Ascending aorta (tissue), 2 donors: ENCODE results near the gene UNC5C. TPM values are rescaled to one million over a fixed set of nuclear protein-coding genes. Genes with fewer than 3 reads are reported as not detected.

Experiments used
- DNase-seq, 2 donors: peaks; one replicate each; pipeline ENCODE4 v3.0.0-alpha.2; 2019; ENCODE audit warnings: low spot score in 2 of 2
- H3K27ac ChIP-seq, 2 donors: fragments of 200-600 bp; sonication (generic); one replicate each; pipeline ENCODE4 v1.5.1; 2016 to 2017; ENCODE audit warnings: mild to moderate bottlenecking in 1 of 2
- H3K27me3 ChIP-seq: fragments of 200-600 bp; sonication (generic); one replicate; pipeline ENCODE4 v1.5.1; 2017
- H3K36me3 ChIP-seq, 2 donors: fragments of 200-600 bp; sonication (generic); one replicate each; pipeline ENCODE4 v1.5.1; 2016
- H3K4me1 ChIP-seq, 2 donors: fragments of 200-600 bp; sonication (generic); one replicate each; pipeline ENCODE4 v1.5.1; 2016 to 2017; ENCODE audit warnings: mild to moderate bottlenecking in 1 of 2
- H3K4me3 ChIP-seq, 2 donors: fragments of 200-600 bp; sonication (generic); one replicate each; pipeline ENCODE4 v1.5.1; 2016 to 2017; ENCODE audit warnings: mild to moderate bottlenecking in 1 of 2
- H3K9me3 ChIP-seq, 2 donors: fragments of 200-600 bp; sonication (generic); one replicate each; pipeline ENCODE4 v1.5.1; 2016
- intact Hi-C: fragments of 100-400 bp; cut with DNase I; formaldehyde crosslinking; loops from one replicate; pipeline ENCODE4 v1.15.1; 2023
- total RNA-seq: library from RNA; depleted of rRNA; stranded (reverse); fragments of >200 nt; gene quantifications from one replicate; pipeline ENCODE4 v1.1.0, GENCODE V29; 2016
- TF ChIP-seq, protein P1 (sequence below), 3 experiments: fragments of 200-600 bp in 2 of 3; fragments of 450-650 bp in 1 of 3; sonication (generic) in 2 of 3; IDR thresholded peaks; one replicate each; pipeline ENCODE4 v1.5.1; 2016 to 2019; ENCODE audit warnings: antibody characterized with exemption in 3 of 3, mild to moderate bottlenecking in 1 of 3, moderate library complexity in 1 of 3

Gene UNC5C
- total RNA-seq, 1 donor from 2014 or later, result 13.3 TPM

DNA sequence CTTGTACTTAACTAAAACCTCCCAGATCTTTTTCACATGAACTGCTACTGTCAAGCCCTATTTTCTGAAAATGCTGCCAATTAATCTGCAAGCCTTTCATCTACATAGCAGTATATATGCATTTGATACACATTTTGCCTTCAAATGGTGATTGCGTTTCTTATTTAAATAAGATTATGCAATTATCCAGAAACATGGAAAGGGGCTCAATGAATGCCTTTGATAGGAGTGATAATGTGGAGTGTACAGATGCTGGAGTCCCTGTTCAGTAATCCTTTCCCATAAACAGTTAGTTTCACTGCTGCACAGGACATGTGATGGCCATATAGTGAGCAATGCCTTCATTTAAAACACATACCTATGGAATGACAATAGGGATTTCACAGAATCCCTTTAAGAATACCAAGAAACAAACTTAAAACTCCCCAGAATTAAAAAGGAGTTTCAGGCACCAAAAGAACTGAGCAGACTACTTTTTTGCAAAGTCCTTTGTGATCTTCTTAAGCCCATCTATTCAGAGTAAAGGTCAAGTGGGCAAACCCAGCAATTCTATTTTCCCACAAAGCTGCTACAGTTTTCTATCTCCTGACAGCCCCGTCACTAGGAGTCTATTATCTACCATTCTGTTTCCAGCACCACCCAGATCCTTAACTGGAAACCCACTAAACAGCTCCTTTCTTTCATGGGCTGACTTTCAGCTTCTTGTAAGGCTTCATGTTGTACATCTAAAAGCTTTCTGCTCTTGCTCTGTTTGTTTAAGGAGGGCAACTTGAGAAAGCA, 120.3 kb downstream of the UNC5C start:
- Histone ChIP-seq H3K9me3 (no peaks in the 10 kb centered on the region), H3K36me3 (no peaks in the 10 kb centered on the region), H3K27me3 (no peaks in the 10 kb centered on the region), H3K27ac (no peak overlapping the region), H3K4me1 (no peaks in the 10 kb centered on the region), H3K4me3 (no peak overlapping the region)
- TF ChIP-seq, protein P1, sequence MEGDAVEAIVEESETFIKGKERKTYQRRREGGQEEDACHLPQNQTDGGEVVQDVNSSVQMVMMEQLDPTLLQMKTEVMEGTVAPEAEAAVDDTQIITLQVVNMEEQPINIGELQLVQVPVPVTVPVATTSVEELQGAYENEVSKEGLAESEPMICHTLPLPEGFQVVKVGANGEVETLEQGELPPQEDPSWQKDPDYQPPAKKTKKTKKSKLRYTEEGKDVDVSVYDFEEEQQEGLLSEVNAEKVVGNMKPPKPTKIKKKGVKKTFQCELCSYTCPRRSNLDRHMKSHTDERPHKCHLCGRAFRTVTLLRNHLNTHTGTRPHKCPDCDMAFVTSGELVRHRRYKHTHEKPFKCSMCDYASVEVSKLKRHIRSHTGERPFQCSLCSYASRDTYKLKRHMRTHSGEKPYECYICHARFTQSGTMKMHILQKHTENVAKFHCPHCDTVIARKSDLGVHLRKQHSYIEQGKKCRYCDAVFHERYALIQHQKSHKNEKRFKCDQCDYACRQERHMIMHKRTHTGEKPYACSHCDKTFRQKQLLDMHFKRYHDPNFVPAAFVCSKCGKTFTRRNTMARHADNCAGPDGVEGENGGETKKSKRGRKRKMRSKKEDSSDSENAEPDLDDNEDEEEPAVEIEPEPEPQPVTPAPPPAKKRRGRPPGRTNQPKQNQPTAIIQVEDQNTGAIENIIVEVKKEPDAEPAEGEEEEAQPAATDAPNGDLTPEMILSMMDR (IDR thresholded peaks at IDR 0.05), result no peak
- intact Hi-C loops, result no loop called here
- no peak for DNase-seq

DNA sequence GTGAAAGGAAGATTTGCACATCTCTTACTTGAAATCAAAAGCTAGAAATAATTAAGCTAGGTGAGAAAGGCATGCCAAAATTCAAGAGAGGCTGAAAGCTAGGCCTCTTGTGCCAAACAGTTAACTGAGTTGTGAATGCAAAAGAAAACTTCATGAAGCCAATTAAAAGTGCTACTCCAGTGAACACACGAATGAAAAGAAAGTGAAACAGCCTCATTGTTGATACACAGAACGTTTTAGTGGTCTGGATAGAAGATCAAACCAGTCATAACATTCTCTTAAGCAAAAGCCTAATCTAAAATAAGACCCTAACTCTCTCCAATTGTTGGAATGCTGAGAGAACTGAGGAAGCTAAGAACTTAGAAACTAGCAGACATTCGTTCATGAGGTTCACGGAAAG, 122.3 kb downstream of the UNC5C start:
- Histone ChIP-seq H3K4me3 (no peak overlapping the region), H3K27ac (no peak overlapping the region), H3K4me1 (no peaks in the 10 kb centered on the region), H3K27me3 (no peaks in the 10 kb centered on the region), H3K36me3 (no peaks in the 10 kb centered on the region), H3K9me3 (no peaks in the 10 kb centered on the region)
- DNase-seq, result no peak
- TF ChIP-seq, protein P1 (IDR thresholded peaks at IDR 0.05), result no peak
- intact Hi-C loops, result no loop called here

DNA sequence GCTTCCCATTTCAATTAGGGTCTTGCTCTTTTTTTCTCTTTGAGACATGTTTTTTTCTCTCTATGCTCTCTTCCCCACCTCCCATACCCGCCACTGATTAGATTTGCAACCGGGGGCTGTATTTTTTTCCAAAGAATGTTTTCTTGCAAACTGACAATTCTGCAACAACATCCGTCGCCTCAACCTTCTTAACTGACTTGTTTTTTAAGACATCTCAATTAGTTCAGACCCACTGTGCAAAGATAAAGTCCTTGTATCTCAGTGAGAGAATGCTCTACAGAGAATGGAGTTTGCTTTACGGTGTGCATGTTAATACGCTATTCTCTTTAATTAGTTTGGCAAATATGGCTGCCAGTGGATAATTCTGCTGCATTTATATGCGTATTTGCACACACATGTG, 126.3 kb downstream of the UNC5C start:
- H3K36me3 ChIP-seq, result no peaks in the 10 kb centered on the region
- no peak overlapping the region for H3K27ac ChIP-seq
- TF ChIP-seq, protein P1 (IDR thresholded peaks at IDR 0.05), result no peak
- H3K4me1 ChIP-seq, result no peaks in the 10 kb centered on the region
- H3K9me3 ChIP-seq, result no peaks in the 10 kb centered on the region
- intact Hi-C loops, result no loop called here
- no peak for DNase-seq
- no peak overlapping the region for H3K4me3 ChIP-seq
- no peaks in the 10 kb centered on the region for H3K27me3 ChIP-seq

DNA sequence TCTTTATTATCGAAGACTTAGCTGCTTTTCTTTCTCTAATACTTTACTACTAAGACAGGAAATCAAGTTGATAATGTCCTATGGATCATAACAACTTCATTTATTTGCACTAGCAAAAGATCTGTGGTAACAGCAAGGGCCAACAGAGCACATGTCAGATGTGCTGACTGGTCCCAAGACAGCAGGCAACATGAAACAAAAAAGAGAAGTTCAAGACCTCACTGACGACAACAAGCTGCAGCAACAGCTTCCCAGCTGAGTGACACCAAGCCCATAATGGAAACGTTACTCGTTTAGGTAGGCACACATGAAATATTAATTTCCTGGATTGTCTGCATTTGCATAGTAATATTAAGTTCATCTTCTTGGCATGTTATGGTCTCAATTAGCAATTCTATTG, 126.9 kb downstream of the UNC5C start:
- no peak for DNase-seq
- no peak overlapping the region for H3K27ac ChIP-seq
- no peaks in the 10 kb centered on the region for H3K36me3 ChIP-seq
- H3K27me3 ChIP-seq, result no peaks in the 10 kb centered on the region
- no peaks in the 10 kb centered on the region for H3K9me3 ChIP-seq
- H3K4me1 ChIP-seq, result no peaks in the 10 kb centered on the region
- no peak overlapping the region for H3K4me3 ChIP-seq
- TF ChIP-seq, protein P1 (IDR thresholded peaks at IDR 0.05), result no peak
- intact Hi-C loops, result no loop called here

DNA sequence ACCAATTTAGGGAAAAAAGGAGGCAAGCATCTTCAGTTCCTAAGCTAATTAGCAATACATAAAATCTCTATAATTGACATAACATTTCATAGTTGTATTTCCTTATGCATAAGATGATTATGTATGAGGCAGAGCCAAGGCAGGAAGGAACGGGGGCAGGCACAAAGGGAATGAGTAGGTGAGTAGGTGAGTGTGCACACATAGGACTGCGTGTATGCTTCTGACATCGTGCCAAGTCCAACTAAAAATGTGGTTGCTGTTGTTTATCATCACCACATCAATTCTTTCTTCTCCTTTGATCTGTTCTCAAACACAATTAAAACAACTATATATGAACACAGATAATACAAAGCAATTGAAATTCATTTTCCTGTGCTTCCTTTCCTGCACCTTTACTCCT, 131.2 kb downstream of the UNC5C start:
- no peak for DNase-seq
- TF ChIP-seq, protein P1 (IDR thresholded peaks at IDR 0.05), result no peak
- no peaks in the 10 kb centered on the region for H3K9me3 ChIP-seq
- intact Hi-C loops, result no loop called here
- no peaks in the 10 kb centered on the region for H3K27me3 ChIP-seq
- H3K4me3 ChIP-seq, result no peak overlapping the region
- no peaks in the 10 kb centered on the region for H3K36me3 ChIP-seq
- H3K27ac ChIP-seq, result no peak overlapping the region
- no peaks in the 10 kb centered on the region for H3K4me1 ChIP-seq
